HG03571 (cell line): ENCODE results near the gene CCIN.
"Not testable (repeated sequence)": the region's sequence is repeated elsewhere in the genome, so short reads cannot be mapped to it uniquely, and the experiment has no call there.

ENCODE experiments used
- ATAC-seq: cut with Tn5 transposase; IDR thresholded peaks from one replicate; pipeline ENCODE4 v1.9.1; 2021; ENCODE audit not compliant: unreplicated experiment

Gene CCIN

GRCh38 chr9:36169166-36169565 lies at the start of gene CCIN:
TSS of gene CCIN (plus strand) at chr9:36169388. CDS start at chr9:36169503, 115 bp downstream.
- ATAC-seq = no peak

- ATAC-seq = no peak
Measured at GRCh38 chr9:36119476-36119875, 49.7 kb upstream of the CCIN start.

GRCh38 chr9:36120705-36121104 lies 48.5 kb upstream of the CCIN start:
- no peak for ATAC-seq

- no peak for ATAC-seq
Measured at GRCh38 chr9:36121971-36122370, 47.2 kb upstream of the CCIN start.

GRCh38 chr9:36123515-36123914 lies 45.7 kb upstream of the CCIN start:
- ATAC-seq = no peak

- ATAC-seq = no peak
Measured at GRCh38 chr9:36125062-36125855, 43.9 kb upstream of the CCIN start.

- no peak for ATAC-seq
Measured at GRCh38 chr9:36126016-36126730, 43.0 kb upstream of the CCIN start.

GRCh38 chr9:36127652-36128244 lies 41.4 kb upstream of the CCIN start:
- ATAC-seq = no peak

- ATAC-seq = no peak
Measured at GRCh38 chr9:36128349-36128748, 40.8 kb upstream of the CCIN start.

- no peak for ATAC-seq
Measured at GRCh38 chr9:36129139-36129538, 40.0 kb upstream of the CCIN start.

GRCh38 chr9:36131666-36132065 lies 37.5 kb upstream of the CCIN start:
- not testable (repeated sequence) for ATAC-seq

- ATAC-seq = no peak
Measured at GRCh38 chr9:36132086-36132485, 37.1 kb upstream of the CCIN start.

GRCh38 chr9:36134761-36135505 lies 34.3 kb upstream of the CCIN start:
- ATAC-seq = no peak

- no peak for ATAC-seq
Measured at GRCh38 chr9:36135741-36136271, 33.4 kb upstream of the CCIN start.

- peak; percentile 96 for ATAC-seq
Measured at GRCh38 chr9:36136272-36136893, 32.8 kb upstream of the CCIN start, which contains the start of gene GLIPR2. TSS of gene GLIPR2 (plus strand) at chr9:36136733. CDS start at chr9:36136779, 46 bp downstream.

GRCh38 chr9:36136894-36137391 lies 32.2 kb upstream of the CCIN start:
- peak; percentile 24 for ATAC-seq

GRCh38 chr9:36137392-36138004 lies 31.7 kb upstream of the CCIN start:
- ATAC-seq = no peak

- ATAC-seq = no peak
Measured at GRCh38 chr9:36138496-36138895, 30.7 kb upstream of the CCIN start.

GRCh38 chr9:36138901-36139300 lies 30.3 kb upstream of the CCIN start:
- ATAC-seq = no peak
